Measurements from ENCODE around the gene EEF2. TPM values are rescaled to one million over a fixed set of nuclear protein-coding genes. Genes with fewer than 3 reads are reported as not detected.

EEF2 gene
- total and polyA plus RNA-seq, 2 donors (not counting 1 experiment from before 2014, with no cell fraction given) = 1,449 to 3,167 TPM

GRCh38 chr19:3969435-3970312 lies 15.6 kb downstream of the EEF2 start:
- intact Hi-C loops (cut with micrococcal nuclease) = loop anchor here (2.0 kb wide), 2 partner anchors 15 to 213 kb away; partner anchors contain the start of genes ANKRD24, EEF2 and SIRT6
- Histone ChIP-seq H3K27ac (ENCODE audit: low read length in 2 of 2) (peak overlapping the region in 1 of 2 donors; percentile 85), H3K4me3 (ENCODE audit: control extremely low read depth in 1 of 5, extremely low read depth in 1 of 5, insufficient read depth in 1 of 5, low read depth in 2 of 5, low read length in 4 of 5) (peak overlapping the region; percentile 41 to 93 (median 80)), H4K20me1 (ENCODE audit: control insufficient read depth, insufficient read depth, low read length, poor library complexity, severe bottlenecking) (peaks cover 45% of the 10 kb centered on the region), H3K79me2 (ENCODE audit: control insufficient read depth, insufficient read depth, low read length) (peaks cover 42% of the 10 kb centered on the region), H3K27me3 (replicated peaks in 1 of 4; ENCODE audit: control extremely low read depth in 1 of 4, control insufficient read depth in 3 of 4, insufficient read depth in 4 of 4, low read length in 3 of 4) (no peaks in the 10 kb centered on the region), H3K9ac (ENCODE audit: low read length) (peak overlapping the region; percentile 96), H2AFZ (ENCODE audit: insufficient read depth, low read depth, low read length, poor library complexity, severe bottlenecking) (no peak overlapping the region), H3K4me2 (replicated peaks; ENCODE audit: low read depth, low read length, poor library complexity, severe bottlenecking) (peak overlapping the region; percentile 99), H3K36me3 (replicated peaks in 1 of 2; ENCODE audit: control extremely low read depth in 1 of 2, control insufficient read depth in 1 of 2, extremely low read depth in 1 of 2, insufficient read depth in 2 of 2, low read length in 1 of 2) (peaks cover 2 to 15% of the 10 kb centered on the region in 2 experiments), H3K4me1 (ENCODE audit: control insufficient read depth in 2 of 2, insufficient read depth in 2 of 2, low read length in 2 of 2) (peaks cover 14 to 18% of the 10 kb centered on the region in 2 donors), H3K9me3 (ENCODE audit: control extremely low read depth in 1 of 3, control insufficient read depth in 2 of 3, insufficient read depth in 1 of 3, low read length in 2 of 3) (no peaks in the 10 kb centered on the region)
- Mint-ChIP-seq H3K4me1 (peaks cover 25% of the 10 kb centered on the region), H3K27ac (peak overlapping the region; percentile 77), H3K4me3 (peak overlapping the region; percentile 94), H3K9me3 (ENCODE audit: insufficient read depth) (no peaks in the 10 kb centered on the region), H3K27me3 (no peaks in the 10 kb centered on the region)
- ChIA-PET CTCF (interaction anchor here (0.5 to 1.8 kb wide), 6 partner anchors 15 to 1257 kb away, joined by 3 to 6 read pairs (median 3); partner anchors contain the start of gene EEF2), POLR2A (no interaction called here)
- 76% methylated on average over 18 of the region's 23 CpGs for WGBS (ENCODE audit: insufficient coverage)
- no peak for TF ChIP-seq EZH2 (IDR thresholded peaks at IDR 0.05; ENCODE audit: borderline replicate concordance, insufficient read depth, low read depth, low read length, poor library complexity, severe bottlenecking)
- TF ChIP-seq CTCF (IDR thresholded peaks at IDR 0.05) = no peak
- DNase-seq = no peak
- ATAC-seq (ENCODE audit: low read depth) = no peak
